Measurements from ENCODE around the gene HDAC4.

HDAC4 gene

DNA sequence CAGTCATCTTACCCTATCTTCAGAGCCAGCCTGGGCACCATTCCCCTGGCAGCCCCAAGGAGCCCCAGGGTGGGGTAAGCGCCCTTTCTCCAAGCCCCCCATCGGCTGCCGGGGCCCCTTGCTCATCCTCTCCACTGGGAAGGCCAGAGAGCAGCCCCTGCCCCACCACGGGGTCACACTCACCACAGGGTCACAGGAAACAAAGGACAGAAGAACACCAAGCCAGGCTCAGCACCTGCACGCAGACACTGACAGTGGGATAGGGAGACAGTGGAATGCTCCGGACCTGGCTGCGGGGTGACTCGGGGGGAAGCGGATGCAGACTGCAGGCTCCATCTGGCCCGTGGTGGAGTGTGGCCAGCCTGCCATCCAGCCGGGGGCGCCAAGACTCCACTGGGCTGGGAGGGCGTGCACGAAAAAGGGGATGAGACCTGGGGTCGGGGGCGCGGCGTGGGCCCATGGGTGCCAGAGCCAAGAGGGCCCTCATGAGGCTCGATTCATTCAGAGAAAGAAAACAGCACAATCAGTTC lies 21.1 kb downstream of the HDAC4 start:
- no peak overlapping the region for H3K27ac ChIP-seq (ENCODE audit: extremely low read depth, low read depth, low read length)
- H3K4me3 ChIP-seq (ENCODE audit: low read depth, low read length): no peak overlapping the region
- no peaks in the 10 kb centered on the region for H3K9me3 ChIP-seq (ENCODE audit: control insufficient read depth, insufficient read depth, low read depth, low read length)
- ChIA-PET POLR2A (no interaction called here), CTCF (interaction anchor here (0.6 kb wide), 1 partner anchor 339 kb away, joined by 3 read pairs; no protein-coding TSS in a partner anchor)
- H3K36me3 ChIP-seq (ENCODE audit: control insufficient read depth in 2 of 2, insufficient read depth in 1 of 2, low read length in 2 of 2): no peaks in the 10 kb centered on the region
- TF ChIP-seq ZFHX2 (tag by site-specific recombination; conservative IDR thresholded peaks at IDR 0.05): no peak
- TF ChIP-seq ZNF404 (tag by site-specific recombination; IDR thresholded peaks at IDR 0.05): no peak
- no peak for TF ChIP-seq ZNF571 (tag by site-specific recombination; IDR thresholded peaks at IDR 0.05)
- TF ChIP-seq ZFP69B (tag by site-specific recombination; IDR thresholded peaks at IDR 0.05): no peak
- TF ChIP-seq, protein P1, sequence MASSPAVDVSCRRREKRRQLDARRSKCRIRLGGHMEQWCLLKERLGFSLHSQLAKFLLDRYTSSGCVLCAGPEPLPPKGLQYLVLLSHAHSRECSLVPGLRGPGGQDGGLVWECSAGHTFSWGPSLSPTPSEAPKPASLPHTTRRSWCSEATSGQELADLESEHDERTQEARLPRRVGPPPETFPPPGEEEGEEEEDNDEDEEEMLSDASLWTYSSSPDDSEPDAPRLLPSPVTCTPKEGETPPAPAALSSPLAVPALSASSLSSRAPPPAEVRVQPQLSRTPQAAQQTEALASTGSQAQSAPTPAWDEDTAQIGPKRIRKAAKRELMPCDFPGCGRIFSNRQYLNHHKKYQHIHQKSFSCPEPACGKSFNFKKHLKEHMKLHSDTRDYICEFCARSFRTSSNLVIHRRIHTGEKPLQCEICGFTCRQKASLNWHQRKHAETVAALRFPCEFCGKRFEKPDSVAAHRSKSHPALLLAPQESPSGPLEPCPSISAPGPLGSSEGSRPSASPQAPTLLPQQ (tag by site-specific recombination; IDR thresholded peaks at IDR 0.05): no peak
- TF ChIP-seq KLF7 (tag by site-specific recombination; IDR thresholded peaks at IDR 0.05; ENCODE audit: borderline replicate concordance): no peak
- TF ChIP-seq, protein P2, sequence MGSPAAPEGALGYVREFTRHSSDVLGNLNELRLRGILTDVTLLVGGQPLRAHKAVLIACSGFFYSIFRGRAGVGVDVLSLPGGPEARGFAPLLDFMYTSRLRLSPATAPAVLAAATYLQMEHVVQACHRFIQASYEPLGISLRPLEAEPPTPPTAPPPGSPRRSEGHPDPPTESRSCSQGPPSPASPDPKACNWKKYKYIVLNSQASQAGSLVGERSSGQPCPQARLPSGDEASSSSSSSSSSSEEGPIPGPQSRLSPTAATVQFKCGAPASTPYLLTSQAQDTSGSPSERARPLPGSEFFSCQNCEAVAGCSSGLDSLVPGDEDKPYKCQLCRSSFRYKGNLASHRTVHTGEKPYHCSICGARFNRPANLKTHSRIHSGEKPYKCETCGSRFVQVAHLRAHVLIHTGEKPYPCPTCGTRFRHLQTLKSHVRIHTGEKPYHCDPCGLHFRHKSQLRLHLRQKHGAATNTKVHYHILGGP (tag by site-specific recombination; IDR thresholded peaks at IDR 0.05): no peak
- TF ChIP-seq, protein P3, sequence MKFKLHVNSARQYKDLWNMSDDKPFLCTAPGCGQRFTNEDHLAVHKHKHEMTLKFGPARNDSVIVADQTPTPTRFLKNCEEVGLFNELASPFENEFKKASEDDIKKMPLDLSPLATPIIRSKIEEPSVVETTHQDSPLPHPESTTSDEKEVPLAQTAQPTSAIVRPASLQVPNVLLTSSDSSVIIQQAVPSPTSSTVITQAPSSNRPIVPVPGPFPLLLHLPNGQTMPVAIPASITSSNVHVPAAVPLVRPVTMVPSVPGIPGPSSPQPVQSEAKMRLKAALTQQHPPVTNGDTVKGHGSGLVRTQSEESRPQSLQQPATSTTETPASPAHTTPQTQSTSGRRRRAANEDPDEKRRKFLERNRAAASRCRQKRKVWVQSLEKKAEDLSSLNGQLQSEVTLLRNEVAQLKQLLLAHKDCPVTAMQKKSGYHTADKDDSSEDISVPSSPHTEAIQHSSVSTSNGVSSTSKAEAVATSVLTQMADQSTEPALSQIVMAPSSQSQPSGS (tag by site-specific recombination; IDR thresholded peaks at IDR 0.05; ENCODE audit: low read depth): no peak
- TF ChIP-seq, protein P4, sequence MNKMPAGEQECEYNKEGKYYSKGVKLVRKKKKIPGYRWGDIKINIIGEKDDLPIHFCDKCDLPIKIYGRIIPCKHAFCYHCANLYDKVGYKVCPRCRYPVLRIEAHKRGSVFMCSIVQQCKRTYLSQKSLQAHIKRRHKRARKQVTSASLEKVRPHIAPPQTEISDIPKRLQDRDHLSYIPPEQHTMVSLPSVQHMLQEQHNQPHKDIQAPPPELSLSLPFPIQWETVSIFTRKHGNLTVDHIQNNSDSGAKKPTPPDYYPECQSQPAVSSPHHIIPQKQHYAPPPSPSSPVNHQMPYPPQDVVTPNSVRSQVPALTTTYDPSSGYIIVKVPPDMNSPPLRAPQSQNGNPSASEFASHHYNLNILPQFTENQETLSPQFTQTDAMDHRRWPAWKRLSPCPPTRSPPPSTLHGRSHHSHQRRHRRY (tag by site-specific recombination; IDR thresholded peaks at IDR 0.05): no peak
- TF ChIP-seq ZNF266 (tag by site-specific recombination; IDR thresholded peaks at IDR 0.05; ENCODE audit: low read depth): no peak
- no peak for TF ChIP-seq EGR2 (tag by site-specific recombination; IDR thresholded peaks at IDR 0.05; ENCODE audit: low read depth)
- TF ChIP-seq, protein P5, sequence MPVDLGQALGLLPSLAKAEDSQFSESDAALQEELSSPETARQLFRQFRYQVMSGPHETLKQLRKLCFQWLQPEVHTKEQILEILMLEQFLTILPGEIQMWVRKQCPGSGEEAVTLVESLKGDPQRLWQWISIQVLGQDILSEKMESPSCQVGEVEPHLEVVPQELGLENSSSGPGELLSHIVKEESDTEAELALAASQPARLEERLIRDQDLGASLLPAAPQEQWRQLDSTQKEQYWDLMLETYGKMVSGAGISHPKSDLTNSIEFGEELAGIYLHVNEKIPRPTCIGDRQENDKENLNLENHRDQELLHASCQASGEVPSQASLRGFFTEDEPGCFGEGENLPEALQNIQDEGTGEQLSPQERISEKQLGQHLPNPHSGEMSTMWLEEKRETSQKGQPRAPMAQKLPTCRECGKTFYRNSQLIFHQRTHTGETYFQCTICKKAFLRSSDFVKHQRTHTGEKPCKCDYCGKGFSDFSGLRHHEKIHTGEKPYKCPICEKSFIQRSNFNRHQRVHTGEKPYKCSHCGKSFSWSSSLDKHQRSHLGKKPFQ (tag by site-specific recombination; IDR thresholded peaks at IDR 0.05): no peak
- TF ChIP-seq ZNF560 (tag by site-specific recombination; IDR thresholded peaks at IDR 0.05; ENCODE audit: borderline replicate concordance): no peak
- no peak for TF ChIP-seq ZNF629 (tag by site-specific recombination; IDR thresholded peaks at IDR 0.05)
- TF ChIP-seq, protein P6, sequence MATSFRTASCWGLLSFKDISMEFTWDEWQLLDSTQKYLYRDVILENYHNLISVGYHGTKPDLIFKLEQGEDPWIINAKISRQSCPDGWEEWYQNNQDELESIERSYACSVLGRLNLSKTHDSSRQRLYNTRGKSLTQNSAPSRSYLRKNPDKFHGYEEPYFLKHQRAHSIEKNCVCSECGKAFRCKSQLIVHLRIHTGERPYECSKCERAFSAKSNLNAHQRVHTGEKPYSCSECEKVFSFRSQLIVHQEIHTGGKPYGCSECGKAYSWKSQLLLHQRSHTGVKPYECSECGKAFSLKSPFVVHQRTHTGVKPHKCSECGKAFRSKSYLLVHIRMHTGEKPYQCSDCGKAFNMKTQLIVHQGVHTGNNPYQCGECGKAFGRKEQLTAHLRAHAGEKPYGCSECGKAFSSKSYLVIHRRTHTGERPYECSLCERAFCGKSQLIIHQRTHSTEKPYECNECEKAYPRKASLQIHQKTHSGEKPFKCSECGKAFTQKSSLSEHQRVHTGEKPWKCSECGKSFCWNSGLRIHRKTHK (tag by site-specific recombination; IDR thresholded peaks at IDR 0.05): no peak
- H3K4me1 ChIP-seq (ENCODE audit: control insufficient read depth, insufficient read depth, low read length): no peaks in the 10 kb centered on the region
